Measurements from ENCODE around the gene ATP5F1A. TPM values are rescaled to one million over a fixed set of nuclear protein-coding genes. Genes with fewer than 3 reads are reported as not detected.
A peak's percentile ranks its signal among the peaks of the same experiment; 100 is the strongest.

Gene ATP5F1A
- total RNA-seq, 1 experiment from 2014 or later: 625 TPM

- no peak overlapping the region for H4K5ac ChIP-seq (ENCODE audit: insufficient read length, low read depth, low read length)
- H2BK15ac ChIP-seq (ENCODE audit: low read depth, low read length): no peak overlapping the region
- no peak overlapping the region for H3K14ac ChIP-seq (ENCODE audit: insufficient read depth, low read length)
- H3K23ac ChIP-seq (ENCODE audit: insufficient read length, low read depth, low read length): no peak overlapping the region
- H4K20me1 ChIP-seq (ENCODE audit: control insufficient read depth, insufficient read depth, insufficient read length): no peaks in the 10 kb centered on the region
- H3K4me3 Mint-ChIP-seq: no peak overlapping the region
- WGBS (ENCODE audit: extremely low coverage, insufficient read length, low lambda C conversion rate): no CpG with 5 or more reads among the region's 6 CpGs
- peak; percentile 39 for DNase-seq
- no peaks in the 10 kb centered on the region for H3K27me3 ChIP-seq (ENCODE audit: insufficient read depth, low read length)
- no peaks in the 10 kb centered on the region for H3K79me2 ChIP-seq (ENCODE audit: insufficient read depth, low read length)
- no peak overlapping the region for H2BK120ac ChIP-seq (ENCODE audit: low read depth, low read length, poor library complexity, severe bottlenecking)
- H3K56ac ChIP-seq (ENCODE audit: insufficient read length, low read depth, low read length): no peak overlapping the region
- H2BK20ac ChIP-seq (ENCODE audit: low read depth, low read length, poor library complexity, severe bottlenecking): no peak overlapping the region
- H3K9ac ChIP-seq (ENCODE audit: extremely low read depth, insufficient read length, low read length): no peak overlapping the region
- no peak overlapping the region for H2BK5ac ChIP-seq (ENCODE audit: insufficient read length, low read length)
- H3K4me1 Mint-ChIP-seq: peaks cover 9 to 12% of the 10 kb centered on the region in 2 experiments
- no peak overlapping the region for H3K4ac ChIP-seq (ENCODE audit: low read depth, low read length)
- no peaks in the 10 kb centered on the region for H3K23me2 ChIP-seq (ENCODE audit: insufficient read length, low read depth, low read length, poor library complexity, severe bottlenecking)
- no peak overlapping the region for H3K27ac ChIP-seq (ENCODE audit: insufficient read length, low read depth, low read length)
- H3K4me1 ChIP-seq (ENCODE audit: insufficient read depth, low read length): no peaks in the 10 kb centered on the region
- H4K91ac ChIP-seq (ENCODE audit: insufficient read length, low read depth, low read length): no peak overlapping the region
- no peak overlapping the region for H3K4me2 ChIP-seq (ENCODE audit: insufficient read depth, insufficient read length, low read length)
- TF ChIP-seq CTCF (conservative IDR thresholded peaks at IDR 0.05): peak; percentile 44
- no peak overlapping the region for H2BK12ac ChIP-seq (ENCODE audit: insufficient read length, low read depth, low read length)
- no peaks in the 10 kb centered on the region for H3K36me3 Mint-ChIP-seq (ENCODE audit: insufficient read depth in 1 of 3, low read depth in 3 of 3)
- H3K9me3 Mint-ChIP-seq: no peaks in the 10 kb centered on the region; a peak in 1 of 5 replicates
- no peak overlapping the region for H2AFZ ChIP-seq (ENCODE audit: low read length)
- no peak overlapping the region for H2AK5ac ChIP-seq (ENCODE audit: insufficient read length, low read length)
- no peaks in the 10 kb centered on the region for H3K9me3 ChIP-seq (ENCODE audit: control insufficient read depth, low read depth, low read length)
- no peak overlapping the region for H3K18ac ChIP-seq (ENCODE audit: insufficient read length, low read depth, low read length)
- H3K27ac Mint-ChIP-seq: no peak overlapping the region
- no peak overlapping the region for H3T11ph ChIP-seq (ENCODE audit: low read length)
- H4K8ac ChIP-seq (replicated peaks; ENCODE audit: insufficient read length, low read depth, low read length): no peak overlapping the region
- H3K27me3 Mint-ChIP-seq (ENCODE audit: low read depth): peaks cover 1% of the 10 kb centered on the region; the same call in 1 of the 2 replicates
- H3K79me1 ChIP-seq (ENCODE audit: insufficient read depth, low read depth, low read length, poor library complexity, severe bottlenecking): no peaks in the 10 kb centered on the region
Observed at GRCh38 chr18:46046126-46046525, 52.0 kb downstream of the ATP5F1A start.
